SHP77 (cell line): ENCODE results near the gene JMJD8.
"Not testable (repeated sequence)": the region's sequence is repeated elsewhere in the genome, so short reads cannot be mapped to it uniquely, and the experiment has no call there.

Experiments
- DNase-seq, 2 experiments: peaks; one replicate each; lab custom pipeline; 2025; lab: John Stamatoyannopoulos, UW

The JMJD8 gene

GRCh38 chr16:708959-709358 lies 24.8 kb upstream of the JMJD8 start:
- DNase-seq: no peak

- DNase-seq: no peak
Measured at GRCh38 chr16:708019-708418, 23.9 kb upstream of the JMJD8 start.

DNA sequence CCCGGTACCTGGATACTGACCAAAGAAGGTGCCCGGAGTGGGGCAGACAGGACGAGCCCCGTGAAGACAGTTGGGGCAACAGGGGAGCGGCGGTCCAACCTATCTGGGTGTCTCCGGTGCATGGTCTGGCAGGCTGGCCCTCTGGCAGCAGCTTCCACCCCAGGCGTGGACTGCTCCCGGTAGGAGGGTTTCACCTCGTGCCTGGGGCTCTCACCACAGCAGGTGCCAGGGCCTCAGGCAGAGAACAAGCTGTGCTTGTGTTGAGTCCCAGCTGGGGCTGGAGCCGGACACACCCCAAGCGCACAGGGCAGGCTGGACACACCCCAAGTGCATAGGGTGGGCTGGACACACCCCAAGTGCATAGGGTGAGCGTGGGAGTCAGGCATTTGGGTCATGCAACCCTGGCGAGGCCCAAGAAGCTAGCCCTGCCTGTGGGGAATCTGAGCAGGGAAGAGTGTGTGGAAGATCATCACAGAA lies 23.0 kb upstream of the JMJD8 start:
- DNase-seq: peak in 1 of 2 experiments; percentile 22

- DNase-seq: no peak
Measured at GRCh38 chr16:706189-707061, 22.3 kb upstream of the JMJD8 start.

GRCh38 chr16:705431-706188 lies 21.5 kb upstream of the JMJD8 start, which contains the start of gene FBXL16:
FBXL16 (minus strand) TSS chr16:705801; CDS start chr16:697405, 8,396 bp downstream.
- DNase-seq: peak in 1 of 2 experiments; percentile 63

- peak in 1 of 2 experiments; percentile 31 for DNase-seq
Measured at GRCh38 chr16:704552-705380, 20.6 kb upstream of the JMJD8 start.

GRCh38 chr16:704047-704446 lies 19.9 kb upstream of the JMJD8 start:
- no peak for DNase-seq

DNA sequence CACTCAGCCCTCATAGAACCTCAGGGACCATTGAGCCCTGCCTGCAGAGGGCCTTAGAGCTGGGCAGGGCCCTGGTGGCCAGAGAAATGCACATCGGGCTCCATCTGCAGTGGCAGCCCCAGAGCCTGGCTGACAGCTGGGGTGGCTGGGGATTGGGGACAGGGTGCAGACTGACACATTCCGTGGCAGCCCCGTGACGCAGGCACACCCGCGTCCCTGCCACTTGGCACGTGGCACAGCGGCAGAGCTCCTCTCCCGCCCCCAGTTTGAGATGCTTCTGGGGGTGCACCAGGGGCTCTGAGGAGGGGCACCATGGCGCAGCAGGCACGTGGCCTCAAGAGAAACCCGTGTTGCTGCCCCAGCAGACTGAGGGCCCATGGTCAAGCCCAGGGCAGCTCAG lies 19.3 kb upstream of the JMJD8 start:
- DNase-seq: no peak

GRCh38 chr16:702341-702740 lies 18.2 kb upstream of the JMJD8 start:
- DNase-seq: no peak

- DNase-seq: no peak
Measured at GRCh38 chr16:700684-701584, 16.8 kb upstream of the JMJD8 start.

DNA sequence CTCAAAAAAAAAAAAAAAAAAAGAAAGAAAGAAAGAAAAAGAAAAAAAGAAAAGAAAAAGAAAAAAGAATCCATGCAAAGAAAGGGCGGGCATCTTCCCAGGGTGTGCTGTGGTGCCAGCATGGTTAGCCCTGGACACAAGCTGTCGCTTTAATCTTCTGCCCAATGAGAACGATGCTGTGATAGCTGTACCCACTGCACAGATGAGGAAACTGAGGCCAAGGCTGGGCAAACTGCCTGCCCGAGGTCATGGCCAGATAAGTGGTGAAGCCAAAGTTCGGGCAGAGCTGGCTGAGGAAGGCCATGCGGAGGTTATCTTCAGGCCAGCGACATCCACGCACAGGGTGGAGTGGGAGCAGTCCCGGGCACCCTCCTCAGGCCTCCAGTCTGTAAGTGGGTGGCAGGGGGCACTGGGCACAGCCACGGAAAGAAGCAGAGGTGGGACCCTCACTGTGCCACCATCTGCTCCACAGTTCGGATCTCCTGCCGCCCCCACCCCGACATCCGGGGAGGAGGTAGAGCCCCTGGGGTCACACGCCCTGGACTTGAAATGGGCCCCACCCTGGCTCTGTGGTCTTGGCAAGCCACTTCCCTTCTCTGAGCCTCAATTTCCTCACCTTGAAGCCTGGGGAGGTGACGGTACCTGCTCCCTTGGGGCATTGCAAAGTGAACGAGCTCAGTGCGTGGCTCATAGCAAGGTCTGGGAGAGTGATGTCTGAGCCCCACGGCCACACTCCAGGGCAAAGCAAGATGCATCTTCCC lies 15.0 kb upstream of the JMJD8 start:
- DNase-seq: no peak

GRCh38 chr16:695355-696089 lies 11.4 kb upstream of the JMJD8 start:
- peak; percentile 79 to 89 for DNase-seq

- no peak for DNase-seq
Measured at GRCh38 chr16:694863-695354, 10.8 kb upstream of the JMJD8 start.

DNA sequence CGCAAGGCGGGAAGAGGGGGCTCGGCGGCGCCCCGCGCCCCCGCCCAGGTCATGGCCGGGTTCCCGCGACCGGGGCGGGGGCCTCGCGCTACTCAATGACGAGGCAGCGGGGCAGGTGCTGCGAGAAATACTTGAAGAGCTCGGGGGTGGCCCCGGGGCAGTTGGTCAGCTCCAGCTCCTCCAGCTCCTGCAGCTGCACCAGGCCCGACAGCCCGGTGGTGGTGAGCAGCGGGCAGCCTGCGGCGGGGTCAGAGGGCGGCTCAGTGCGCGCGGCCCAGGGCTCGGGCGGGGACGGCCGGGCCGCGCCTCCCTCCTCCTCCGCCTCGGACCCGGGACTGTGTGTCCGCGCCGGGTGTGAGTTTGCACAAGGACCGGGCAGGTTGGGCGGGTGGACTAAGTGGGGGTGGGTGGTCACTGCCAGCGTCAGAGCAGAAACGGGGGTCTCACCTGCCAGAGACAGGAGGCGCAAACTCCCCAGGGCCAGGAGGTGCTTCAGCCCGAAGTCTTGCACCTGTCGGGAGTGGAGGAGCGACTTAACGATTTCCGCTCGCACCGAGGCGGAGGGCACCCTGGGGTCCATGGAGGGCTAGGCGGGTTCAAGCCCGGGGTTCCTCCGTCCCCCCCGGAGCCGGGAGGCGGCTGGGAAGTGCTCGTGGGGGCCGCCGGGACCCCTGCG lies 10.2 kb upstream of the JMJD8 start:
- no peak for DNase-seq

GRCh38 chr16:693766-694165 lies 9.6 kb upstream of the JMJD8 start:
- no peak for DNase-seq

- no peak for DNase-seq
Measured at GRCh38 chr16:693364-693763, 9.2 kb upstream of the JMJD8 start.

DNA sequence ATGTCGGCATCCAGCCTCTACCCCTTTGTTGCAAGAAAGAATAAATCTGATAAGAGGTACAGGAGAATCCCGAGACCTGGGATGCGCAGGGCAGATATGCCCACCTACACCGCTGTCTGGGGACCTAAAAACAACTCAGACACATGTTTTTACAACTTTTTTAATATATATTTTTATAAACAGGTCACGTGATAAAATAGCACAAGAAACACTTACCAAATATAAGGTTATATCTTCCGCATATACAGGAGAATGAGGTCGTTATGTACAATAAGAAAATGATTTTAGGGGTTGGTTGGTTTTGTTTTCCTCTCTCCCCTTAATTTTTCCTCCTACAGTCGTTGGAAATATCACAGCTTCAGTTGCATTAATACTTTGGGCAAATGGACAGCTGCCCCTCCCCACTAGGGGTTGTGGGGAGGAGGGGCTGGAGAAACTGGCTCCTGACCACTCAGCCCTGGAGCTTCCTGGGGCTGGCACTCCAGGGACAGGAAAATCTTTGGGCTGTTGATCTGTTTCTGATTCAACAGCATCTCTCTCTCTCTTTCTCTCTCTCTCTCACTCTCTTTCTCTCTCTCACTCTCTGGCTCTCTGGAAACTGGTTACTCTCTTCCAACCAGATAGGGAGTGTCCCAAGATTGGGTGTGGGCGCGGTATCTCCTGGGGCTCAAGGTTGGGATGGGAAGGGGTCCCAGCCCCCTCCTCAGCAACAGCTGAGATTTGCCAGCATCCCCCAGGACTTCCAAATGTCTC lies 8.4 kb upstream of the JMJD8 start:
- no peak for DNase-seq

DNA sequence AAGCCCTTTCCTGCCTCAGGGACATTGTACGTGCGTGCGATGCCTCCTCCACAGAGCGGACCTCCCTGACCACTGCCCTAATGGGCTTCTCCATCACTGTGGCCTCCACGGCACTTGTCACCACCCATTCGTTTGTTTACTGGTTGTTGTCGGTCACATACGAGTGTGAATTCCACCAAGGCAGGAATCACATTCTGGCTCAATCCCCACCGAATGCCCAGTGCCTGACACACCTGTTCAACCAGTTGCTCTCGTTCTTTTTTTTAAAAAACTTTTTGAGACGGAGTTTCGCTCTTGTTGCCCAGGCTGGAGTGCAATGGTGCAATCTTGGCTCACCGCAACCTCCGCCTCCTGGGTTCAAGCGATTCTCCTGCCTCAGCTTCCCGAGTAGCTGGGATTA lies 7.1 kb upstream of the JMJD8 start:
- not testable (repeated sequence) for DNase-seq
